Vagina (tissue), 2 donors: ENCODE measurements around the gene FLACC1. TPM values are rescaled to one million over a fixed set of nuclear protein-coding genes. Genes with fewer than 3 reads are reported as not detected.

Source experiments
- DNase-seq, 2 donors: peaks; one replicate each; pipeline ENCODE4 v3.0.0-alpha.2; 2017; ENCODE audit errors: extremely low spot score in 2 of 2
- H3K27ac ChIP-seq: fragments of 200-600 bp; sonication (generic); one replicate; pipeline ENCODE4 v1.5.1; 2019
- H3K27me3 ChIP-seq: fragments of 200-600 bp; sonication (generic); one replicate; pipeline ENCODE4 v1.5.1; 2019
- H3K36me3 ChIP-seq, 2 donors: fragments of 200-600 bp; sonication (generic); one replicate each; pipeline ENCODE4 v1.5.1; 2017 to 2019
- H3K4me1 ChIP-seq: fragments of 200-600 bp; sonication (generic); one replicate; pipeline ENCODE4 v1.5.1; 2019
- H3K4me3 ChIP-seq, 2 donors: fragments of 200-600 bp; sonication (generic); 1 replicate in 1 of 2; 2 replicates in 1 of 2; pipeline ENCODE4 v1.5.1; 2016 to 2019
- H3K9me3 ChIP-seq: fragments of 200-600 bp; sonication (generic); one replicate; pipeline ENCODE4 v1.5.1; 2019
- POLR2A ChIP-seq, 2 donors: fragments of 450-650 bp; IDR thresholded peaks; one replicate each; pipeline ENCODE4 v1.6.1; 2017; ENCODE audit warnings: antibody characterized with exemption in 2 of 2, mild to moderate bottlenecking in 2 of 2, moderate library complexity in 2 of 2
- POLR2AphosphoS5 ChIP-seq, 2 donors: sonication (generic); formaldehyde crosslinking; IDR thresholded peaks; one replicate each; pipeline ENCODE4 v1.9.0; 2017; ENCODE audit warnings: antibody characterized with exemption in 2 of 2, mild to moderate bottlenecking in 2 of 2, low read depth in 1 of 2; ENCODE audit not compliant: insufficient read depth in 1 of 2
- intact Hi-C: fragments of 100-400 bp; cut with DNase I; formaldehyde crosslinking; loops from one replicate; pipeline ENCODE4 v1.15.1; 2023
- total RNA-seq: library from RNA; depleted of rRNA; stranded (reverse); fragments of >200 nt; gene quantifications from one replicate; pipeline ENCODE4 v1.2.3, GENCODE V29; 2016
- TF ChIP-seq, protein P1 (sequence below), 3 experiments: fragments of 450-650 bp in 2 of 3; fragments of 200-600 bp in 1 of 3; sonication (generic) in 1 of 3; IDR thresholded peaks; one replicate each; pipeline ENCODE4 v1.5.1; 2017 to 2019; ENCODE audit warnings: antibody characterized with exemption in 3 of 3, mild to moderate bottlenecking in 2 of 3, moderate library complexity in 2 of 3

The FLACC1 gene
- total RNA-seq, 1 donor from 2014 or later = 0.74 TPM

DNA sequence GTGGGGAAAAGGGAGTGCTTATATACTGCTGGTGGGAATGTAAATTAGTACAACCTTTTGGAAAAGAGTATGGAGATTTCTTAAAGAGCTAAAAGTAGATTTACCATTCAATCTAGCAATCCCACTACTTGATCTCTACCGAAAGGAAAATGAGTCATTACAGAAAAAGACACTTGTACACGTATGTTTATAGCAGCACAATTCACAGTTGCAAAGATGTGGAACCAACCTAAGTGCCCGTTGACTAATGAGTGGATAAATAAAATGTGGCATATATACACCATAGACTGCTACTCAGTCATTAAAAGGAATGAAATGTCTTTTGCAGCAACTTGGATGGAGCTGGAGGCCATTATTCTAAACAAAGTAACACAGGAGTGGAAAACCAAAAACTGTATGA lies 29.5 kb downstream of the FLACC1 start:
- no peaks in the 10 kb centered on the region for H3K36me3 ChIP-seq
- H3K27me3 ChIP-seq = no peaks in the 10 kb centered on the region
- H3K4me3 ChIP-seq = no peak overlapping the region
- intact Hi-C loops = no loop called here
- peaks cover 7% of the 10 kb centered on the region for H3K9me3 ChIP-seq
- TF ChIP-seq POLR2A (IDR thresholded peaks at IDR 0.05) = no peak
- H3K4me1 ChIP-seq = no peaks in the 10 kb centered on the region
- no peak overlapping the region for H3K27ac ChIP-seq
- DNase-seq = no peak

DNA sequence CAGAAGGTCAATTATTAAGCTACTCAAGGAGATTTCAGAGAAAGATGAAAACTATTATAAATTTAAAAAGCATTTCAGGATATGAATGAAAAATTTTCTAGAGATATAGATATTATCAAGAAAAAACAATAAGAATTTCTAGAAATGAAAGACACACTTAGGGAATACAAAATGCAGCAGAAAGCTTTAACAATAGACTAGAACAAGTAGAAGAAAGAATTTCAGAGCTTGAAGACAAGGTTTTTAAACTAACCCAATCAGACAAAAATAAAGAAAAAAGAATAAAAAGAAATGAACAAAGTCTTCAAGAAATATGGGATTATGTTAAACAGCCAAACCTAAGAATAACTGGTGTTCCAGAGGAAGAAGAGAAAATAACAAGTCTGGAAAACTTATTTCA lies 34.4 kb downstream of the FLACC1 start:
- TF ChIP-seq POLR2AphosphoS5 (IDR thresholded peaks at IDR 0.05; ENCODE audit: insufficient read depth in 1 of 2, low read depth in 1 of 2) = no peak
- TF ChIP-seq POLR2A (IDR thresholded peaks at IDR 0.05) = no peak
- TF ChIP-seq, protein P1, sequence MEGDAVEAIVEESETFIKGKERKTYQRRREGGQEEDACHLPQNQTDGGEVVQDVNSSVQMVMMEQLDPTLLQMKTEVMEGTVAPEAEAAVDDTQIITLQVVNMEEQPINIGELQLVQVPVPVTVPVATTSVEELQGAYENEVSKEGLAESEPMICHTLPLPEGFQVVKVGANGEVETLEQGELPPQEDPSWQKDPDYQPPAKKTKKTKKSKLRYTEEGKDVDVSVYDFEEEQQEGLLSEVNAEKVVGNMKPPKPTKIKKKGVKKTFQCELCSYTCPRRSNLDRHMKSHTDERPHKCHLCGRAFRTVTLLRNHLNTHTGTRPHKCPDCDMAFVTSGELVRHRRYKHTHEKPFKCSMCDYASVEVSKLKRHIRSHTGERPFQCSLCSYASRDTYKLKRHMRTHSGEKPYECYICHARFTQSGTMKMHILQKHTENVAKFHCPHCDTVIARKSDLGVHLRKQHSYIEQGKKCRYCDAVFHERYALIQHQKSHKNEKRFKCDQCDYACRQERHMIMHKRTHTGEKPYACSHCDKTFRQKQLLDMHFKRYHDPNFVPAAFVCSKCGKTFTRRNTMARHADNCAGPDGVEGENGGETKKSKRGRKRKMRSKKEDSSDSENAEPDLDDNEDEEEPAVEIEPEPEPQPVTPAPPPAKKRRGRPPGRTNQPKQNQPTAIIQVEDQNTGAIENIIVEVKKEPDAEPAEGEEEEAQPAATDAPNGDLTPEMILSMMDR (IDR thresholded peaks at IDR 0.05) = no peak
- no peaks in the 10 kb centered on the region for H3K4me1 ChIP-seq
- no peaks in the 10 kb centered on the region for H3K36me3 ChIP-seq
- peaks cover 11% of the 10 kb centered on the region for H3K9me3 ChIP-seq
- intact Hi-C loops = no loop called here
- no peaks in the 10 kb centered on the region for H3K27me3 ChIP-seq
- no peak overlapping the region for H3K4me3 ChIP-seq
- DNase-seq = no peak
- H3K27ac ChIP-seq = no peak overlapping the region

DNA sequence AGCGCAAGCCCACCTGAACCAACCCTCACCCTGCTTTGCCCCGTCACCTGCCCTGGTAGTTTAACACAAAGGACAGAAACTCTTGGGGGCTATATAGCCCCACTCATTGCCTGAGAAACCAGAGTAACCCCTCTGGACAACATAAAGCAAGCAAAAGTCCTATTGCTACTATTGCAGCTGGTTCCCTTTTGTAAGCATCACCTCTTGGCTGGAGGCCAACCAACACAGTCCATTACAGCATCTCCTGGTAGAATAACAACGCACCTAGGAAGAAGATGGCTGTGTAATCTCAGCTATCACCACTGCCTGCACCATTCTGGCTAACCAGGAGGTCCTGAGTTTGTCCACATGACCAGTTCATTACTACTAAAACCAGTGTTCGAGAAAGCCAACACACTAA lies 36.4 kb downstream of the FLACC1 start:
- peaks cover 11% of the 10 kb centered on the region for H3K9me3 ChIP-seq
- DNase-seq = no peak
- no peaks in the 10 kb centered on the region for H3K4me1 ChIP-seq
- intact Hi-C loops = no loop called here
- no peak overlapping the region for H3K4me3 ChIP-seq
- no peak overlapping the region for H3K27ac ChIP-seq
- TF ChIP-seq POLR2A (IDR thresholded peaks at IDR 0.05) (no peak), POLR2AphosphoS5 (IDR thresholded peaks at IDR 0.05; ENCODE audit: insufficient read depth in 1 of 2, low read depth in 1 of 2) (no peak)
- TF ChIP-seq, protein P1 (IDR thresholded peaks at IDR 0.05) = no peak
- no peaks in the 10 kb centered on the region for H3K27me3 ChIP-seq
- H3K36me3 ChIP-seq = no peaks in the 10 kb centered on the region

DNA sequence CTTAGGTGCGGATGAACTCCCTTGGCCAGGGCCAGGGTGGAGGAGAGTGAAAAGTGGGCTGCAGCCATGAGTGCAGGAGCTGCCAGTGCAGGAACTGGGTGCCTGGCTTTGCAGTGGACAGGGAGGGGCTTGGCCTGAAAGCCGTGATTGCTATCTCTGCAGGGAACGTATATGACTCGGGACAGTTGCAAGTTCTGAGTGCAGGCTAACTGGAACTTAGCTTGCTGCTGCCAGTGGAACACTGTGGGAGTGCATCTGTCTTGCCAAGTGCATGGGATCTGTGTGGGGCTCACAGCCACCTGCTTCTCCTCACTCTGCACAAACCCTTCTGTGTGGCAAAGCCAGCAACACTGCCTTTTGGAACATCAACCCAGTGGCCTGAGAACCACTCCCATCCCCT lies 36.9 kb downstream of the FLACC1 start:
- no peaks in the 10 kb centered on the region for H3K4me1 ChIP-seq
- DNase-seq = no peak
- TF ChIP-seq POLR2AphosphoS5 (IDR thresholded peaks at IDR 0.05; ENCODE audit: insufficient read depth in 1 of 2, low read depth in 1 of 2) = no peak
- no peak overlapping the region for H3K27ac ChIP-seq
- H3K27me3 ChIP-seq = no peaks in the 10 kb centered on the region
- peaks cover 11% of the 10 kb centered on the region for H3K9me3 ChIP-seq
- H3K36me3 ChIP-seq = no peaks in the 10 kb centered on the region
- no peak overlapping the region for H3K4me3 ChIP-seq
- intact Hi-C loops = no loop called here

DNA sequence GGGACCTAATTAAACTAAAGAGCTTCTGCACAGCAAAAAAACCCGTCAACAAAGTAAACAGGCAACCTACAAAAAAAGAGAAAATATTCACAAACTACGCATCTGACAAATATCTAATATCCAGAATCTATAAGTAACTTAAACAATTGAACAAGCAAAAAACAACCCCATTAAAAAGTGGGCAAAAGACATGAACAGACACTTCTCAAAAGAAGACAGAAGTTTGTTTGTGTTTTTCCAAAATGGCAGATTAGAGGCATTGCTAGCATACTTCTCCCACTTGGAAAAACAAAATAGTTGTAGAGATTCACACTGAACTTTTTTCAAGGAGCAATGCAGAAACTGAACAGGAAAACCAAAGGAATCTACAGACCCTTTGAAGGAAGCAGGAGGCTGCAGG lies 37.6 kb downstream of the FLACC1 start:
- TF ChIP-seq, protein P1 (IDR thresholded peaks at IDR 0.05) = no peak
- TF ChIP-seq POLR2AphosphoS5 (IDR thresholded peaks at IDR 0.05; ENCODE audit: insufficient read depth in 1 of 2, low read depth in 1 of 2) (no peak), POLR2A (IDR thresholded peaks at IDR 0.05) (no peak)
- Histone ChIP-seq H3K4me1 (no peaks in the 10 kb centered on the region), H3K4me3 (no peak overlapping the region), H3K9me3 (peaks cover 11% of the 10 kb centered on the region), H3K27me3 (no peaks in the 10 kb centered on the region), H3K36me3 (no peaks in the 10 kb centered on the region), H3K27ac (no peak overlapping the region)
- DNase-seq = no peak
- intact Hi-C loops = no loop called here

DNA sequence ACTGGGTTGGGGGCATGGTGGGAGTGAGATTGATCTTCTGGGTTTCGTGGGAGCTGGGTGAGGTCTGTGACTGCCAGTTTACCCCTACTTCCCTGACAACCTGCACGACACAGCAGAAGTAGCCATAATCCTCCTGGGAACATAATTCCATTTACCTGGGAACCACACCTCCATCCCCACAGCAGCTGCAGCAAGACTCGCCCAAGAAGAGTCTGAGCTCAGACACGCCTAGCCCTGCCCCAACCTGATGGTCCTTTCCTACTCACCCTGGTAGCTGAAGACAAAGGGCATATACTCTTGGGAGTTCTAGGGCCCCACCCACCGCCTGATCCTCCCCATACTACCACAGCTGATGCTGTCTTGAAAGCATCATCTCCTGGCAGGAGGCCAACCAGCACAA lies 43.8 kb downstream of the FLACC1 start:
- H3K9me3 ChIP-seq = no peaks in the 10 kb centered on the region
- no peak overlapping the region for H3K4me3 ChIP-seq
- TF ChIP-seq POLR2AphosphoS5 (IDR thresholded peaks at IDR 0.05; ENCODE audit: insufficient read depth in 1 of 2, low read depth in 1 of 2) (no peak), POLR2A (IDR thresholded peaks at IDR 0.05) (no peak)
- TF ChIP-seq, protein P1 (IDR thresholded peaks at IDR 0.05) = no peak
- H3K4me1 ChIP-seq = no peaks in the 10 kb centered on the region
- H3K36me3 ChIP-seq = no peaks in the 10 kb centered on the region
- no peak for DNase-seq
- no peaks in the 10 kb centered on the region for H3K27me3 ChIP-seq
- no peak overlapping the region for H3K27ac ChIP-seq
- intact Hi-C loops = no loop called here
